Suprapubic skin (tissue), 4 donors: ENCODE measurements around the gene CD48. TPM values are rescaled to one million over a fixed set of nuclear protein-coding genes. Genes with fewer than 3 reads are reported as not detected.

Experiments
- DNase-seq, 2 donors: peaks; one replicate each; pipeline ENCODE4 v3.0.0-alpha.2; 2019; ENCODE audit warnings: low spot score in 2 of 2
- H3K27ac ChIP-seq: fragments of 200-600 bp; sonication (generic); one replicate; pipeline ENCODE4 v1.5.1; 2019
- H3K27me3 ChIP-seq: fragments of 200-600 bp; sonication (generic); one replicate; pipeline ENCODE4 v1.5.1; 2019
- H3K36me3 ChIP-seq: fragments of 200-600 bp; sonication (generic); one replicate; pipeline ENCODE4 v1.5.1; 2019
- H3K4me1 ChIP-seq: fragments of 200-600 bp; sonication (generic); one replicate; pipeline ENCODE4 v1.5.1; 2019
- H3K4me3 ChIP-seq: fragments of 200-600 bp; sonication (generic); one replicate; pipeline ENCODE4 v1.5.1; 2019; ENCODE audit warnings: mild to moderate bottlenecking
- H3K9me3 ChIP-seq: fragments of 200-600 bp; sonication (generic); one replicate; pipeline ENCODE4 v1.5.1; 2019
- CTCF ChIP-seq, 2 donors: fragments of 200-600 bp in 1 of 2; fragments of 450-650 bp in 1 of 2; sonication (generic) in 1 of 2; IDR thresholded peaks; one replicate each; pipeline ENCODE4 v1.5.1; 2016 to 2019; ENCODE audit warnings: antibody characterized with exemption in 2 of 2, mild to moderate bottlenecking in 1 of 2, moderate library complexity in 1 of 2
- EP300 ChIP-seq: sonication (generic); formaldehyde crosslinking; IDR thresholded peaks from one replicate; pipeline ENCODE4 v1.6.1; 2017; ENCODE audit warnings: antibody characterized with exemption
- POLR2A ChIP-seq, 2 donors: fragments of 450-650 bp; IDR thresholded peaks; one replicate each; pipeline ENCODE4 v1.6.1; 2017; ENCODE audit warnings: antibody characterized with exemption in 2 of 2, mild to moderate bottlenecking in 2 of 2, moderate library complexity in 2 of 2
- POLR2AphosphoS5 ChIP-seq, 3 donors: sonication (generic); formaldehyde crosslinking; IDR thresholded peaks; one replicate each; pipeline ENCODE4 v1.6.1; 2017; ENCODE audit warnings: antibody characterized with exemption in 3 of 3
- WGBS: methylation state at CpG from one replicate; pipeline ENCODE4 v1.1.5; 2018; 5-methylcytosine and 5-hydroxymethylcytosine counted together
- total RNA-seq, 4 donors: library from RNA; depleted of rRNA; stranded (reverse); fragments of >200 nt; gene quantifications; one replicate each; pipeline ENCODE4 v1.1.0, GENCODE V29; 2016

CD48 gene
- total RNA-seq, 4 donors from 2014 or later, result 0.60 to 1.6 (median 1.0) TPM; not detected in 1

- Histone ChIP-seq H3K27ac (no peak overlapping the region), H3K36me3 (no peaks in the 10 kb centered on the region), H3K4me1 (no peaks in the 10 kb centered on the region), H3K27me3 (no peaks in the 10 kb centered on the region), H3K9me3 (peaks cover 5% of the 10 kb centered on the region), H3K4me3 (no peak overlapping the region)
- 82% methylated on average over 5 of the region's 5 CpGs for WGBS
- no peak for DNase-seq
- TF ChIP-seq CTCF (IDR thresholded peaks at IDR 0.05) (no peak), POLR2AphosphoS5 (IDR thresholded peaks at IDR 0.05) (no peak), POLR2A (IDR thresholded peaks at IDR 0.05) (no peak), EP300 (no peak)
These were observed 30.2 kb upstream of the CD48 start for GRCh38 chr1:160741612-160742348.

GRCh38 chr1:160741092-160741501, 29.5 kb upstream of the CD48 start:
- H3K4me3 ChIP-seq, result no peak overlapping the region
- H3K36me3 ChIP-seq, result no peaks in the 10 kb centered on the region
- no peak for DNase-seq
- no peaks in the 10 kb centered on the region for H3K4me1 ChIP-seq
- 89% methylated on average over 4 of the region's 4 CpGs for WGBS
- no peak for TF ChIP-seq POLR2AphosphoS5 (IDR thresholded peaks at IDR 0.05)
- TF ChIP-seq CTCF (IDR thresholded peaks at IDR 0.05), result no peak
- no peak for TF ChIP-seq POLR2A (IDR thresholded peaks at IDR 0.05)
- TF ChIP-seq EP300, result no peak
- no peak overlapping the region for H3K27ac ChIP-seq
- H3K27me3 ChIP-seq, result no peaks in the 10 kb centered on the region
- H3K9me3 ChIP-seq, result peaks cover 5% of the 10 kb centered on the region

GRCh38 chr1:160740133-160740688, 28.6 kb upstream of the CD48 start:
- DNase-seq, result no peak
- Histone ChIP-seq H3K27ac (no peak overlapping the region), H3K9me3 (peaks cover 5% of the 10 kb centered on the region), H3K27me3 (no peaks in the 10 kb centered on the region), H3K4me1 (no peaks in the 10 kb centered on the region), H3K36me3 (no peaks in the 10 kb centered on the region), H3K4me3 (no peak overlapping the region)
- TF ChIP-seq POLR2AphosphoS5 (IDR thresholded peaks at IDR 0.05) (no peak), POLR2A (IDR thresholded peaks at IDR 0.05) (no peak), EP300 (no peak), CTCF (IDR thresholded peaks at IDR 0.05) (no peak)
- WGBS, result 81% methylated on average over 5 of the region's 5 CpGs

GRCh38 chr1:160739098-160739511, 27.5 kb upstream of the CD48 start, which contains the start of gene SLAMF7:
SLAMF7 (plus strand) TSS chr1:160739247; CDS start chr1:160739302, 55 bp downstream.
- no peaks in the 10 kb centered on the region for H3K4me1 ChIP-seq
- DNase-seq, result no peak
- H3K27me3 ChIP-seq, result no peaks in the 10 kb centered on the region
- WGBS, result 53% methylated on average over 5 of the region's 5 CpGs
- H3K27ac ChIP-seq, result no peak within 1 kb of the TSS
- H3K9me3 ChIP-seq, result peaks cover 5% of the 10 kb centered on the region
- H3K36me3 ChIP-seq, result no peaks in the 10 kb centered on the region
- TF ChIP-seq CTCF (IDR thresholded peaks at IDR 0.05) (no peak), POLR2A (IDR thresholded peaks at IDR 0.05) (no peak), POLR2AphosphoS5 (IDR thresholded peaks at IDR 0.05) (no peak), EP300 (no peak)
- no peak within 1 kb of the TSS for H3K4me3 ChIP-seq

GRCh38 chr1:160738271-160738670, 26.6 kb upstream of the CD48 start:
- 88% methylated on average over 2 of the region's 2 CpGs for WGBS

More at GRCh38 chr1:160738271-160738670, 26.6 kb upstream of the CD48 start:
- no peaks in the 10 kb centered on the region for H3K4me1 ChIP-seq
- no peaks in the 10 kb centered on the region for H3K27me3 ChIP-seq
- peaks cover 5% of the 10 kb centered on the region for H3K9me3 ChIP-seq
- no peak overlapping the region for H3K27ac ChIP-seq
- DNase-seq, result no peak
- H3K36me3 ChIP-seq, result no peaks in the 10 kb centered on the region
- no peak overlapping the region for H3K4me3 ChIP-seq
- TF ChIP-seq POLR2AphosphoS5 (IDR thresholded peaks at IDR 0.05) (no peak), POLR2A (IDR thresholded peaks at IDR 0.05) (no peak), EP300 (no peak), CTCF (IDR thresholded peaks at IDR 0.05) (no peak)
